OCI-LY7 (cell line): Measurements from ENCODE around the gene MRPL34. TPM values are rescaled to one million over a fixed set of nuclear protein-coding genes. Genes with fewer than 3 reads are reported as not detected.

Source experiments
- BruUV-seq: library from RNA; stranded (reverse); fragments of 400-500 nt; replicated peaks from 2 replicates; lab custom pipeline; 2021; lab: Mats Ljungman, UMichigan
- CTCF ChIA-PET: fragments of 300-600 bp; sonication (Branson Sonifier 250); formaldehyde crosslinking; loops from one replicate; lab custom pipeline; 2022; ENCODE audit warnings: antibody characterized with exemption; ENCODE audit not compliant: unreplicated experiment; lab: Charles Lee
- POLR2A ChIA-PET: fragments of 300-600 bp; sonication (Branson Sonifier 250); formaldehyde crosslinking; loops from one replicate; lab custom pipeline; 2022; ENCODE audit warnings: antibody characterized with exemption; lab: Charles Lee
- DNase-seq: peaks from one replicate; pipeline ENCODE4 v3.0.0-alpha.2; 2015; ENCODE audit warnings: low spot score
- H2AFZ ChIP-seq: fragments of 200-600 bp; sonication (generic), shearing (Covaris generic); 2 replicates; pipeline ENCODE4 v1.6.1; 2014; ENCODE audit warnings: mild to moderate bottlenecking, antibody characterized with exemption, low read length, moderate library complexity
- H3K27ac ChIP-seq: fragments of 200-600 bp; sonication (generic); 2 replicates; pipeline ENCODE4 v1.5.1; 2014; ENCODE audit warnings: mixed run types, low read depth, mild to moderate bottlenecking, moderate library complexity, low read length, inconsistent platforms; ENCODE audit not compliant: poor library complexity, severe bottlenecking
- H3K36me3 ChIP-seq: fragments of 200-600 bp; sonication (generic); 2 replicates; pipeline ENCODE4 v1.6.1; 2014; ENCODE audit warnings: mild to moderate bottlenecking, antibody characterized with exemption, low read length, moderate library complexity, mixed read lengths; ENCODE audit not compliant: insufficient read depth
- H3K4me1 ChIP-seq: fragments of 200-600 bp; sonication (generic); 2 replicates; pipeline ENCODE4 v1.5.1; 2014; ENCODE audit warnings: mild to moderate bottlenecking, low read length; ENCODE audit not compliant: insufficient read depth, poor library complexity, severe bottlenecking
- H3K4me2 ChIP-seq: fragments of 200-600 bp; sonication (generic); 2 replicates; pipeline ENCODE4 v1.6.1; 2014; ENCODE audit warnings: mild to moderate bottlenecking, low read length
- H3K4me3 ChIP-seq: fragments of 200-600 bp; sonication (generic); 2 replicates; pipeline ENCODE4 v1.5.1; 2014; ENCODE audit warnings: mild to moderate bottlenecking, low read depth, low read length; ENCODE audit not compliant: poor library complexity, severe bottlenecking
- H3K79me2 ChIP-seq: fragments of 200-600 bp; sonication (generic); 2 replicates; pipeline ENCODE4 v1.6.1; 2016; ENCODE audit warnings: low read depth, mild to moderate bottlenecking, low read length, moderate library complexity, mixed read lengths; ENCODE audit not compliant: insufficient read depth
- H3K9me2 ChIP-seq: fragments of 200-600 bp; sonication (generic); 2 replicates; pipeline ENCODE4 v1.6.1; 2016; ENCODE audit warnings: mild to moderate bottlenecking, low read length, mixed read lengths; ENCODE audit not compliant: insufficient read depth
- H3K9me3 ChIP-seq: fragments of 200-600 bp; sonication (generic); 2 replicates; pipeline ENCODE4 v1.6.1; 2014; ENCODE audit warnings: mild to moderate bottlenecking, mixed run types, low read length, mixed read lengths
- H4K20me1 ChIP-seq: fragments of 200-600 bp; sonication (generic); 2 replicates; pipeline ENCODE4 v1.6.1; 2014; ENCODE audit warnings: mild to moderate bottlenecking, antibody characterized with exemption, low read length, moderate library complexity, mixed read lengths; ENCODE audit not compliant: insufficient read depth
- EZH2phosphoT487 ChIP-seq: fragments of 200-600 bp; sonication (generic); IDR thresholded peaks from 2 replicates; pipeline ENCODE4 v1.6.1; 2018; ENCODE audit warnings: low read depth, borderline replicate concordance, mild to moderate bottlenecking, mixed run types, antibody characterized with exemption, low read length, moderate library complexity, mixed read lengths
- intact Hi-C: fragments of 100-400 bp; cut with micrococcal nuclease; formaldehyde crosslinking; loops from one replicate; pipeline ENCODE4 v1.10.0; 2022; ENCODE audit not compliant: unreplicated experiment
- total RNA-seq, 2 experiments: library from RNA; depleted of rRNA in 1 of 2; stranded (reverse); fragments of >200 nt in 1 of 2; shearing (Covaris generic) in 1 of 2; gene quantifications; 2 replicates each; pipeline ENCODE4 v1.2.3, GENCODE V29; 2014 to 2022
- TF ChIP-seq, protein P1 (sequence below): fragments of 200-600 bp; sonication (generic); conservative IDR thresholded peaks from 2 replicates; pipeline ENCODE4 v1.5.1; 2014; ENCODE audit warnings: mild to moderate bottlenecking, antibody characterized with exemption, low read length, moderate library complexity, mixed read lengths

The MRPL34 gene
- total RNA-seq, 2 experiments from 2014 or later = 173 to 174 TPM

DNA sequence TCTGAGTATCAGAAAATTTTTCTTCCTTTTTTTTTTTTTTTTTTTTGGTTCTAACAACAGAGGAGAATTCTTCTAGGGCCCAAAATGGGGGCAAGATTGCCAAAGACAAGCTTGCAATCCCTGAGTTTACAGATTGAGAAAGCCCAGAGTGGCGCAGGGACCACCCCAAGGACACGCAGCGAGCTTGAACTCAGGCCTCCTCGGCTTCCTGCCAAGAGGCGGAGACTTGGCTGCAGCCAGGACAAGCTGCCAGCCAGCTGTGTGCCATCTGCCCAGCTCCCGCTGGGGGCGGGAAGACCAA lies 506 bp upstream of the MRPL34 start:
- 0 out of 2 replicates have a peak, but pooled peaks cover 5% of the 10 kb centered on the region for H3K36me3 ChIP-seq
- no peaks in the 10 kb centered on the region for H3K9me3 ChIP-seq
- DNase-seq = no peak
- H3K27ac ChIP-seq = peak overlapping the region; percentile 90
- peak overlapping the region; percentile 4; the same call in 1 of the 2 replicates for H2AFZ ChIP-seq
- ChIA-PET CTCF (interaction anchor here (0.6 to 1.2 kb wide), 6 partner anchors 11 to 1127 kb away, joined by 3 to 4 read pairs (median 3); partner anchors contain the start of gene USHBP1), POLR2A (interaction anchor here (0.8 to 1.1 kb wide), 3 partner anchors 28 to 100 kb away, joined by 4 to 8 read pairs (median 6); partner anchors contain the start of gene BST2)
- peak overlapping the region; percentile 54 for H3K4me2 ChIP-seq
- intact Hi-C loops = loop anchor here (1.0 to 5.0 kb wide), 2 partner anchors 13 to 447 kb away; partner anchors contain the start of gene FCHO1
- H3K4me3 ChIP-seq = peak overlapping the region; percentile 19
- TF ChIP-seq, protein P1, sequence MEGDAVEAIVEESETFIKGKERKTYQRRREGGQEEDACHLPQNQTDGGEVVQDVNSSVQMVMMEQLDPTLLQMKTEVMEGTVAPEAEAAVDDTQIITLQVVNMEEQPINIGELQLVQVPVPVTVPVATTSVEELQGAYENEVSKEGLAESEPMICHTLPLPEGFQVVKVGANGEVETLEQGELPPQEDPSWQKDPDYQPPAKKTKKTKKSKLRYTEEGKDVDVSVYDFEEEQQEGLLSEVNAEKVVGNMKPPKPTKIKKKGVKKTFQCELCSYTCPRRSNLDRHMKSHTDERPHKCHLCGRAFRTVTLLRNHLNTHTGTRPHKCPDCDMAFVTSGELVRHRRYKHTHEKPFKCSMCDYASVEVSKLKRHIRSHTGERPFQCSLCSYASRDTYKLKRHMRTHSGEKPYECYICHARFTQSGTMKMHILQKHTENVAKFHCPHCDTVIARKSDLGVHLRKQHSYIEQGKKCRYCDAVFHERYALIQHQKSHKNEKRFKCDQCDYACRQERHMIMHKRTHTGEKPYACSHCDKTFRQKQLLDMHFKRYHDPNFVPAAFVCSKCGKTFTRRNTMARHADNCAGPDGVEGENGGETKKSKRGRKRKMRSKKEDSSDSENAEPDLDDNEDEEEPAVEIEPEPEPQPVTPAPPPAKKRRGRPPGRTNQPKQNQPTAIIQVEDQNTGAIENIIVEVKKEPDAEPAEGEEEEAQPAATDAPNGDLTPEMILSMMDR = no peak
- TF ChIP-seq EZH2phosphoT487 = no peak
- no peaks in the 10 kb centered on the region for H3K9me2 ChIP-seq
- 0 out of 2 replicates have a peak, but pooled peaks cover under 1% of the 10 kb centered on the region for H4K20me1 ChIP-seq
- H3K4me1 ChIP-seq = peaks cover 43% of the 10 kb centered on the region
- H3K79me2 ChIP-seq = peaks cover 16% of the 10 kb centered on the region
- BruUV-seq = no TSS peak

DNA sequence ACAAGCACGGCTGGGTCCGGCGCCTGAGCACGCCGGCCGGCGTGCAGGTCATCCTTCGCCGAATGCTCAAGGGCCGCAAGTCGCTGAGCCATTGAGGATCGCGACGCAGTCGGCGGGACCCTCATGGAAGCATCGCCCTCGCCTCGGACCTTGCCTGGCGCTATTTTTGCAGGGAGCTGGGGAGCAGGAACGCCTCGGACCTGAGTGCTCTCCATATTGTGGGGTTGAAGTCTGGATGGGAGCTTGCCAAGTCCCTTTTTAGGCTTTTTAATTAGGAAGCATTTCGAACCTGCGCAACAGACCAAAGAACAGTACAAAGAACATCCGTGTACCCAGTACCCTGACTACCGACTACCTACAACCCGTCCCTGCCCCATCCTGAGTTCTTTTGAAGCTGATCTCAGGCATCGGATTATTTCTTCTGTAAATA lies 628 bp downstream of the MRPL34 start:
- CTCF ChIA-PET = interaction anchor here (0.8 kb wide), 1 partner anchor 26 kb away, joined by 5 read pairs; no protein-coding TSS in a partner anchor
- DNase-seq = peak; percentile 35
- H3K36me3 ChIP-seq = 0 out of 2 replicates have a peak, but pooled peaks cover 5% of the 10 kb centered on the region
- no peaks in the 10 kb centered on the region for H3K9me2 ChIP-seq
- TSS peak; percentile 87 for BruUV-seq
- H2AFZ ChIP-seq = peak overlapping the region; percentile 50
- H4K20me1 ChIP-seq = 0 out of 2 replicates have a peak, but pooled peaks cover 5% of the 10 kb centered on the region
- POLR2A ChIA-PET = interaction anchor here (0.6 to 0.9 kb wide), 8 partner anchors 13 to 221 kb away, joined by 3 to 6 read pairs (median 4); partner anchors contain the start of gene BABAM1
- no peaks in the 10 kb centered on the region for H3K9me3 ChIP-seq
- peak overlapping the region; percentile 90 for H3K27ac ChIP-seq
- H3K4me1 ChIP-seq = peaks cover 51% of the 10 kb centered on the region
- H3K4me2 ChIP-seq = peak overlapping the region; percentile 76
- peaks cover 27% of the 10 kb centered on the region for H3K79me2 ChIP-seq
- TF ChIP-seq EZH2phosphoT487 = no peak
- TF ChIP-seq, protein P1 = no peak
- H3K4me3 ChIP-seq = peak overlapping the region; percentile 89
- intact Hi-C loops = loop anchor here (5.0 kb wide), 1 partner anchor 446 kb away; the partner anchor contains the start of gene FCHO1
